ENCODE measurements around the gene GPATCH8.

The GPATCH8 gene

GRCh38 chr17:44360826-44361225, 142.4 kb downstream of the GPATCH8 start:
- H3K4me2 ChIP-seq (ENCODE audit: low read length), result peak overlapping the region; percentile 47
- H3K27me3 ChIP-seq (ENCODE audit: control insufficient read depth, insufficient read depth, low read length), result no peaks in the 10 kb centered on the region
- peaks cover 39% of the 10 kb centered on the region for H3K4me1 ChIP-seq
- TF ChIP-seq CTCF (IDR thresholded peaks at IDR 0.05), result no peak
- H3K4me3 ChIP-seq (ENCODE audit: low read depth, low read length), result peak overlapping the region; percentile 44
- H3K36me3 ChIP-seq (ENCODE audit: control insufficient read depth, insufficient read depth, low read length), result no peaks in the 10 kb centered on the region
- peaks cover 9% of the 10 kb centered on the region for H3K79me2 ChIP-seq
- H2AFZ ChIP-seq, result peak overlapping the region; percentile 29
- H3K9ac ChIP-seq, result no peak overlapping the region
- H3K27ac ChIP-seq, result peak overlapping the region; percentile 93
- no peaks in the 10 kb centered on the region for H3K9me3 ChIP-seq (ENCODE audit: control insufficient read depth, low read length)

- H3K4me1 ChIP-seq, result peaks cover 38% of the 10 kb centered on the region
- no peaks in the 10 kb centered on the region for H3K9me3 ChIP-seq (ENCODE audit: control insufficient read depth, low read length)
- H3K4me3 ChIP-seq (ENCODE audit: low read depth, low read length), result peak overlapping the region; percentile 44
- H2AFZ ChIP-seq, result no peak overlapping the region
- H3K27ac ChIP-seq, result peak overlapping the region; percentile 93
- peak overlapping the region; percentile 47 for H3K4me2 ChIP-seq (ENCODE audit: low read length)
- H3K27me3 ChIP-seq (ENCODE audit: control insufficient read depth, insufficient read depth, low read length), result no peaks in the 10 kb centered on the region
- peaks cover 9% of the 10 kb centered on the region for H3K79me2 ChIP-seq
- TF ChIP-seq CTCF (IDR thresholded peaks at IDR 0.05), result no peak
- H3K9ac ChIP-seq, result no peak overlapping the region
- no peaks in the 10 kb centered on the region for H3K36me3 ChIP-seq (ENCODE audit: control insufficient read depth, insufficient read depth, low read length)
Measured at GRCh38 chr17:44360144-44360533, 143.1 kb downstream of the GPATCH8 start.

GRCh38 chr17:44359458-44360143, 143.6 kb downstream of the GPATCH8 start:
- TF ChIP-seq CTCF (IDR thresholded peaks at IDR 0.05), result no peak

GRCh38 chr17:44359006-44359405, 144.2 kb downstream of the GPATCH8 start:
- H3K36me3 ChIP-seq (ENCODE audit: control insufficient read depth, insufficient read depth, low read length), result no peaks in the 10 kb centered on the region
- peak overlapping the region; percentile 5 for H3K27ac ChIP-seq
- peaks cover 38% of the 10 kb centered on the region for H3K4me1 ChIP-seq
- H3K27me3 ChIP-seq (ENCODE audit: control insufficient read depth, insufficient read depth, low read length), result no peaks in the 10 kb centered on the region
- no peak overlapping the region for H3K4me2 ChIP-seq (ENCODE audit: low read length)
- H3K9ac ChIP-seq, result no peak overlapping the region
- no peak for TF ChIP-seq CTCF (IDR thresholded peaks at IDR 0.05)
- H3K4me3 ChIP-seq (ENCODE audit: low read depth, low read length), result no peak overlapping the region
- H3K9me3 ChIP-seq (ENCODE audit: control insufficient read depth, low read length), result no peaks in the 10 kb centered on the region
- no peak overlapping the region for H2AFZ ChIP-seq
- H3K79me2 ChIP-seq, result peaks cover 9% of the 10 kb centered on the region

More at GRCh38 chr17:44359458-44360143, 143.6 kb downstream of the GPATCH8 start:
- H3K4me1 ChIP-seq, result peaks cover 38% of the 10 kb centered on the region
- H3K27ac ChIP-seq, result peak overlapping the region; percentile 93
- no peak overlapping the region for H3K9ac ChIP-seq
- no peaks in the 10 kb centered on the region for H3K27me3 ChIP-seq (ENCODE audit: control insufficient read depth, insufficient read depth, low read length)
- H3K9me3 ChIP-seq (ENCODE audit: control insufficient read depth, low read length), result no peaks in the 10 kb centered on the region
- peaks cover 9% of the 10 kb centered on the region for H3K79me2 ChIP-seq
- no peaks in the 10 kb centered on the region for H3K36me3 ChIP-seq (ENCODE audit: control insufficient read depth, insufficient read depth, low read length)
- no peak overlapping the region for H3K4me3 ChIP-seq (ENCODE audit: low read depth, low read length)
- H2AFZ ChIP-seq, result no peak overlapping the region
- H3K4me2 ChIP-seq (ENCODE audit: low read length), result peak overlapping the region; percentile 13

- H3K9me3 ChIP-seq (ENCODE audit: control insufficient read depth, low read length), result no peaks in the 10 kb centered on the region
- H3K79me2 ChIP-seq, result peaks cover 9% of the 10 kb centered on the region
Measured at GRCh38 chr17:44358066-44358465, 145.1 kb downstream of the GPATCH8 start.

More at GRCh38 chr17:44358066-44358465, 145.1 kb downstream of the GPATCH8 start:
- H3K4me2 ChIP-seq (ENCODE audit: low read length), result no peak overlapping the region
- peak overlapping the region; percentile 12 for H3K27ac ChIP-seq
- no peak overlapping the region for H3K9ac ChIP-seq
- no peak overlapping the region for H2AFZ ChIP-seq
- H3K4me3 ChIP-seq (ENCODE audit: low read depth, low read length), result no peak overlapping the region
- H3K27me3 ChIP-seq (ENCODE audit: control insufficient read depth, insufficient read depth, low read length), result no peaks in the 10 kb centered on the region
- H3K36me3 ChIP-seq (ENCODE audit: control insufficient read depth, insufficient read depth, low read length), result no peaks in the 10 kb centered on the region
- peaks cover 38% of the 10 kb centered on the region for H3K4me1 ChIP-seq
- no peak for TF ChIP-seq CTCF (IDR thresholded peaks at IDR 0.05)

All from parathyroid adenoma (tissue), 2 donors.